Caco-2 (cell line): Measurements from ENCODE around the gene PDCD1. TPM values are rescaled to one million over a fixed set of nuclear protein-coding genes. Genes with fewer than 3 reads are reported as not detected.

ENCODE experiments used
- BruUV-seq: library from RNA; stranded (reverse); fragments of 400-500 nt; replicated peaks from 2 replicates; lab custom pipeline; 2021; lab: Mats Ljungman, UMichigan
- CTCF ChIA-PET: fragments of 300-600 bp; sonication (Branson Sonifier 250); formaldehyde crosslinking; loops from one replicate; lab custom pipeline; 2022; ENCODE audit warnings: antibody characterized with exemption; lab: Charles Lee
- POLR2A ChIA-PET: fragments of 300-600 bp; sonication (Branson Sonifier 250); formaldehyde crosslinking; loops from one replicate; lab custom pipeline; 2022; ENCODE audit warnings: antibody characterized with exemption; lab: Charles Lee
- DNase-seq, 2 experiments: peaks; one replicate each; pipeline versions ENCODE4 v3.0.0 to v3.0.0-alpha.2; 2020 to 2022
- H3K27me3 ChIP-seq: replicated peaks from 2 replicates; pipeline ENCODE4 v1.6.0; 2011; ENCODE audit warnings: low read length; ENCODE audit not compliant: control insufficient read depth, insufficient read depth
- H3K36me3 ChIP-seq: 2 replicates; pipeline ENCODE4 v1.5.1; 2011; ENCODE audit warnings: low read length; ENCODE audit not compliant: control insufficient read depth, insufficient read depth
- H3K4me1 ChIP-seq: fragments of 250-450 bp; sonication (Bioruptor Pico); 2 replicates; pipeline ENCODE4 v1.5.1; 2020; ENCODE audit warnings: mild to moderate bottlenecking
- H3K4me3 ChIP-seq: 2 replicates; pipeline ENCODE4 v1.5.1; 2011; ENCODE audit warnings: low read depth, mild to moderate bottlenecking, control low read depth, low read length
- H3K9me3 ChIP-seq: fragments of 250-450 bp; sonication (Bioruptor Pico); 2 replicates; pipeline ENCODE4 v1.5.1; 2020; ENCODE audit warnings: mild to moderate bottlenecking, moderate library complexity
- H3K27ac Mint-ChIP-seq: one replicate; pipeline ENCODE4 v1.8.0; 2022; ENCODE audit warnings: mixed read lengths; ENCODE audit not compliant: unreplicated experiment
- H3K27me3 Mint-ChIP-seq: one replicate; pipeline ENCODE4 v1.8.0; 2022; ENCODE audit warnings: mixed read lengths; ENCODE audit not compliant: insufficient read depth, unreplicated experiment
- H3K36me3 Mint-ChIP-seq: one replicate; pipeline ENCODE4 v1.8.0; 2022; ENCODE audit warnings: mild to moderate bottlenecking, mixed read lengths; ENCODE audit not compliant: insufficient read depth, unreplicated experiment
- H3K4me1 Mint-ChIP-seq: one replicate; pipeline ENCODE4 v1.8.0; 2022; ENCODE audit warnings: low read depth, mixed read lengths; ENCODE audit not compliant: unreplicated experiment
- H3K4me3 Mint-ChIP-seq: one replicate; pipeline ENCODE4 v1.8.0; 2022; ENCODE audit warnings: mild to moderate bottlenecking, moderate library complexity, mixed read lengths; ENCODE audit not compliant: unreplicated experiment
- H3K9me3 Mint-ChIP-seq: one replicate; pipeline ENCODE4 v1.8.0; 2022; ENCODE audit warnings: mixed read lengths; ENCODE audit not compliant: unreplicated experiment
- CTCF ChIP-seq, 2 experiments: fragments of 200-600 bp in 1 of 2; IDR thresholded peaks; 1 replicate in 1 of 2; 2 replicates in 1 of 2; pipeline versions ENCODE4 v1.5.1 to v1.8.0; 2011 to 2022; ENCODE audit warnings: antibody characterized with exemption in 1 of 2, control low read depth in 1 of 2, inconsistent platforms in 1 of 2, low read depth in 1 of 2, low read length in 1 of 2, mild to moderate bottlenecking in 1 of 2, moderate library complexity in 1 of 2; ENCODE audit not compliant: insufficient read depth in 1 of 2, severe bottlenecking in 1 of 2, unreplicated experiment in 1 of 2
- intact Hi-C: fragments of 100-400 bp; cut with micrococcal nuclease; formaldehyde crosslinking; loops from one replicate; pipeline ENCODE4 v1.10.0; 2022; ENCODE audit not compliant: unreplicated experiment
- total RNA-seq: library from RNA; stranded (reverse); gene quantifications from 2 replicates; pipeline ENCODE4 v1.2.3, GENCODE V29; 2022

The PDCD1 gene
- total RNA-seq, 1 experiment from 2014 or later, result not detected

- H3K4me1 Mint-ChIP-seq, result no peaks in the 10 kb centered on the region
- H3K4me3 Mint-ChIP-seq, result no peak overlapping the region
- Histone ChIP-seq H3K36me3 (no peaks in the 10 kb centered on the region), H3K4me3 (no peak overlapping the region), H3K9me3 (no peaks in the 10 kb centered on the region), H3K27me3 (no peaks in the 10 kb centered on the region), H3K4me1 (no peaks in the 10 kb centered on the region)
- POLR2A ChIA-PET, result interaction anchor here (0.7 kb wide), 1 partner anchor 54 kb away, joined by 3 read pairs; no protein-coding TSS in a partner anchor
- H3K36me3 Mint-ChIP-seq, result peaks cover 5% of the 10 kb centered on the region
- CTCF ChIA-PET, result no interaction called here
- no peak for DNase-seq
- no peaks in the 10 kb centered on the region for H3K27me3 Mint-ChIP-seq
- intact Hi-C loops, result no loop called here
- BruUV-seq, result no TSS peak
- H3K27ac Mint-ChIP-seq, result no peak overlapping the region
- TF ChIP-seq CTCF (IDR thresholded peaks at IDR 0.05; ENCODE audit: insufficient read depth in 1 of 2, low read depth in 1 of 2, low read length in 1 of 2, severe bottlenecking in 1 of 2, unreplicated experiment in 1 of 2), result no peak
- H3K9me3 Mint-ChIP-seq, result no peaks in the 10 kb centered on the region
Observed at GRCh38 chr2:241814643-241815476, 43.8 kb downstream of the PDCD1 start.

GRCh38 chr2:241814393-241814642 lies 44.4 kb downstream of the PDCD1 start:
- no peaks in the 10 kb centered on the region for H3K36me3 ChIP-seq
- DNase-seq, result no peak
- no peak for TF ChIP-seq CTCF (IDR thresholded peaks at IDR 0.05; ENCODE audit: insufficient read depth in 1 of 2, low read depth in 1 of 2, low read length in 1 of 2, severe bottlenecking in 1 of 2, unreplicated experiment in 1 of 2)
- H3K27ac Mint-ChIP-seq, result no peak overlapping the region
- no peaks in the 10 kb centered on the region for H3K27me3 Mint-ChIP-seq
- no TSS peak for BruUV-seq
- H3K4me1 ChIP-seq, result no peaks in the 10 kb centered on the region
- ChIA-PET POLR2A (no interaction called here), CTCF (no interaction called here)
- intact Hi-C loops, result no loop called here
- H3K36me3 Mint-ChIP-seq, result peaks cover 5% of the 10 kb centered on the region
- H3K4me3 ChIP-seq, result no peak overlapping the region
- H3K4me3 Mint-ChIP-seq, result no peak overlapping the region
- H3K4me1 Mint-ChIP-seq, result no peaks in the 10 kb centered on the region
- no peaks in the 10 kb centered on the region for H3K27me3 ChIP-seq
- no peaks in the 10 kb centered on the region for H3K9me3 Mint-ChIP-seq
- no peaks in the 10 kb centered on the region for H3K9me3 ChIP-seq

- POLR2A ChIA-PET, result no interaction called here
- no peak overlapping the region for H3K4me3 ChIP-seq
Observed at GRCh38 chr2:241813644-241814392, 44.9 kb downstream of the PDCD1 start.

More at GRCh38 chr2:241813644-241814392, 44.9 kb downstream of the PDCD1 start:
- Histone ChIP-seq H3K27me3 (no peaks in the 10 kb centered on the region), H3K4me1 (no peaks in the 10 kb centered on the region), H3K36me3 (no peaks in the 10 kb centered on the region), H3K9me3 (no peaks in the 10 kb centered on the region)
- DNase-seq, result no peak
- H3K4me3 Mint-ChIP-seq, result no peak overlapping the region
- TF ChIP-seq CTCF (IDR thresholded peaks at IDR 0.05; ENCODE audit: insufficient read depth in 1 of 2, low read depth in 1 of 2, low read length in 1 of 2, severe bottlenecking in 1 of 2, unreplicated experiment in 1 of 2), result no peak
- no peaks in the 10 kb centered on the region for H3K4me1 Mint-ChIP-seq
- H3K36me3 Mint-ChIP-seq, result peaks cover 5% of the 10 kb centered on the region
- CTCF ChIA-PET, result no interaction called here
- no TSS peak for BruUV-seq
- no peak overlapping the region for H3K27ac Mint-ChIP-seq
- H3K27me3 Mint-ChIP-seq, result no peaks in the 10 kb centered on the region
- intact Hi-C loops, result no loop called here
- no peaks in the 10 kb centered on the region for H3K9me3 Mint-ChIP-seq
